ENCODE results near the gene TMEM117. TPM values are rescaled to one million over a fixed set of nuclear protein-coding genes. Genes with fewer than 3 reads are reported as not detected.

The TMEM117 gene
- total and polyA plus RNA-seq, 10 of the 15 experiments (the other 5 are each of a cell fraction or from before 2014, with no cell fraction given): 3.1 to 8.2 (median 6.1) TPM

GRCh38 chr12:43951286-43951685 lies 115.4 kb downstream of the TMEM117 start:
- Histone ChIP-seq H3K79me2 (ENCODE audit: control insufficient read depth, insufficient read depth, low read length) (no peaks in the 10 kb centered on the region), H3K4me3 (no peak overlapping the region), H3K4me1 (ENCODE audit: control insufficient read depth, insufficient read depth, low read length) (no peaks in the 10 kb centered on the region), H4K20me1 (ENCODE audit: control insufficient read depth, insufficient read depth) (no peaks in the 10 kb centered on the region), H3K9me3 (replicated peaks; ENCODE audit: control insufficient read depth, insufficient read depth, low read length) (no peaks in the 10 kb centered on the region), H3K27ac (ENCODE audit: control insufficient read depth, insufficient read depth) (no peak overlapping the region), H3K27me3 (replicated peaks in 1 of 2; ENCODE audit: control insufficient read depth in 2 of 2, insufficient read depth in 2 of 2, low read length in 1 of 2) (no peaks in the 10 kb centered on the region), H3K36me3 (ENCODE audit: control insufficient read depth in 2 of 2, insufficient read depth in 2 of 2, low read length in 1 of 2) (peaks cover 0 to 2% of the 10 kb centered on the region in 2 experiments; a peak in 1 of 4 replicates), H3K4me2 (ENCODE audit: control insufficient read depth, insufficient read depth) (no peak overlapping the region), H2AFZ (ENCODE audit: control insufficient read depth, low read depth, low read length) (no peak overlapping the region), H3K9ac (ENCODE audit: control insufficient read depth, insufficient read depth, low read length) (no peak overlapping the region)
- DNase-seq (ENCODE audit: low read depth, low spot score) (no peak), ATAC-seq (no peak), FAIRE-seq (no peak)
- ChIA-PET RAD21 (ENCODE audit: unreplicated experiment) (no interaction called here), POLR2A (no interaction called here), SMC1A (ENCODE audit: uncharacterized antibody, unreplicated experiment) (interaction anchor here (0.6 to 1.2 kb wide), 2 partner anchors 855 to 980 kb away, joined by 3 read pairs; no protein-coding TSS in a partner anchor), CTCF (interaction anchor here (1.5 kb wide), 1 partner anchor 997 kb away, joined by 5 read pairs; no protein-coding TSS in a partner anchor)
- WGBS (ENCODE audit: insufficient coverage, insufficient replicate concordance, low lambda C conversion rate, missing lambda C conversion rate): 100% methylated on average over 6 of the region's 6 CpGs
- in situ Hi-C loops (cut with MboI) (loop anchor here (10.0 kb wide), 1 partner anchor 974 kb away; no protein-coding TSS in a partner anchor), intact Hi-C loops (cut with micrococcal nuclease; ENCODE audit: unreplicated experiment) (no loop called here)
- no TSS peak for BruUV-seq (replicated peaks)
- no peak for TF ChIP-seq RFX5 (IDR thresholded peaks at IDR 0.05; ENCODE audit: low read depth, low read length)
- no peak for TF ChIP-seq HDGF (IDR thresholded peaks at IDR 0.05)
- TF ChIP-seq SUPT20H (IDR thresholded peaks at IDR 0.05; ENCODE audit: borderline replicate concordance, control insufficient read depth, low read depth, low read length): no peak
- TF ChIP-seq, protein P1, sequence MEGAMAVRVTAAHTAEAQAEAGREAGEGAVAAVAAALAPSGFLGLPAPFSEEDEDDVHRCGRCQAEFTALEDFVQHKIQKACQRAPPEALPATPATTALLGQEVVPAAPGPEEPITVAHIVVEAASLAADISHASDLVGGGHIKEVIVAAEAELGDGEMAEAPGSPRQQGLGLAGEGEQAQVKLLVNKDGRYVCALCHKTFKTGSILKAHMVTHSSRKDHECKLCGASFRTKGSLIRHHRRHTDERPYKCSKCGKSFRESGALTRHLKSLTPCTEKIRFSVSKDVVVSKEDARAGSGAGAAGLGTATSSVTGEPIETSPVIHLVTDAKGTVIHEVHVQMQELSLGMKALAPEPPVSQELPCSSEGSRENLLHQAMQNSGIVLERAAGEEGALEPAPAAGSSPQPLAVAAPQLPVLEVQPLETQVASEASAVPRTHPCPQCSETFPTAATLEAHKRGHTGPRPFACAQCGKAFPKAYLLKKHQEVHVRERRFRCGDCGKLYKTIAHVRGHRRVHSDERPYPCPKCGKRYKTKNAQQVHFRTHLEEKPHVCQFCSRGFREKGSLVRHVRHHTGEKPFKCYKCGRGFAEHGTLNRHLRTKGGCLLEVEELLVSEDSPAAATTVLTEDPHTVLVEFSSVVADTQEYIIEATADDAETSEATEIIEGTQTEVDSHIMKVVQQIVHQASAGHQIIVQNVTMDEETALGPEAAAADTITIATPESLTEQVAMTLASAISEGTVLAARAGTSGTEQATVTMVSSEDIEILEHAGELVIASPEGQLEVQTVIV (IDR thresholded peaks at IDR 0.05; ENCODE audit: borderline replicate concordance, partially characterized antibody): no peak
- no peak for TF ChIP-seq STAT3 (IDR thresholded peaks at IDR 0.05; ENCODE audit: low read depth, low read length)
- TF ChIP-seq POLR2AphosphoS2 (IDR thresholded peaks at IDR 0.05; ENCODE audit: low read depth, low read length): no peak
- no peak for TF ChIP-seq TARDBP (IDR thresholded peaks at IDR 0.05; ENCODE audit: borderline replicate concordance)
- TF ChIP-seq CBX3 (IDR thresholded peaks at IDR 0.05; ENCODE audit: borderline replicate concordance, low read depth): no peak
- no peak for TF ChIP-seq JUND (IDR thresholded peaks at IDR 0.05; ENCODE audit: low read depth, low read length)
- TF ChIP-seq RCOR1 (conservative IDR thresholded peaks at IDR 0.05; ENCODE audit: low read depth, low read length): no peak
- TF ChIP-seq MTA3 (IDR thresholded peaks at IDR 0.05; ENCODE audit: borderline replicate concordance, low read length): no peak
- TF ChIP-seq, protein P2, sequence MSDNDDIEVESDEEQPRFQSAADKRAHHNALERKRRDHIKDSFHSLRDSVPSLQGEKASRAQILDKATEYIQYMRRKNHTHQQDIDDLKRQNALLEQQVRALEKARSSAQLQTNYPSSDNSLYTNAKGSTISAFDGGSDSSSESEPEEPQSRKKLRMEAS (IDR thresholded peaks at IDR 0.05; ENCODE audit: low read depth, low read length): no peak
- TF ChIP-seq, protein P3, sequence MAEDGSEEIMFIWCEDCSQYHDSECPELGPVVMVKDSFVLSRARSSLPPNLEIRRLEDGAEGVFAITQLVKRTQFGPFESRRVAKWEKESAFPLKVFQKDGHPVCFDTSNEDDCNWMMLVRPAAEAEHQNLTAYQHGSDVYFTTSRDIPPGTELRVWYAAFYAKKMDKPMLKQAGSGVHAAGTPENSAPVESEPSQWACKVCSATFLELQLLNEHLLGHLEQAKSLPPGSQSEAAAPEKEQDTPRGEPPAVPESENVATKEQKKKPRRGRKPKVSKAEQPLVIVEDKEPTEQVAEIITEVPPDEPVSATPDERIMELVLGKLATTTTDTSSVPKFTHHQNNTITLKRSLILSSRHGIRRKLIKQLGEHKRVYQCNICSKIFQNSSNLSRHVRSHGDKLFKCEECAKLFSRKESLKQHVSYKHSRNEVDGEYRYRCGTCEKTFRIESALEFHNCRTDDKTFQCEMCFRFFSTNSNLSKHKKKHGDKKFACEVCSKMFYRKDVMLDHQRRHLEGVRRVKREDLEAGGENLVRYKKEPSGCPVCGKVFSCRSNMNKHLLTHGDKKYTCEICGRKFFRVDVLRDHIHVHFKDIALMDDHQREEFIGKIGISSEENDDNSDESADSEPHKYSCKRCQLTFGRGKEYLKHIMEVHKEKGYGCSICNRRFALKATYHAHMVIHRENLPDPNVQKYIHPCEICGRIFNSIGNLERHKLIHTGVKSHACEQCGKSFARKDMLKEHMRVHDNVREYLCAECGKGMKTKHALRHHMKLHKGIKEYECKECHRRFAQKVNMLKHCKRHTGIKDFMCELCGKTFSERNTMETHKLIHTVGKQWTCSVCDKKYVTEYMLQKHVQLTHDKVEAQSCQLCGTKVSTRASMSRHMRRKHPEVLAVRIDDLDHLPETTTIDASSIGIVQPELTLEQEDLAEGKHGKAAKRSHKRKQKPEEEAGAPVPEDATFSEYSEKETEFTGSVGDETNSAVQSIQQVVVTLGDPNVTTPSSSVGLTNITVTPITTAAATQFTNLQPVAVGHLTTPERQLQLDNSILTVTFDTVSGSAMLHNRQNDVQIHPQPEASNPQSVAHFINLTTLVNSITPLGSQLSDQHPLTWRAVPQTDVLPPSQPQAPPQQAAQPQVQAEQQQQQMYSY (CRISPR knock-in tag; IDR thresholded peaks at IDR 0.05): no peak
- TF ChIP-seq, protein P4, sequence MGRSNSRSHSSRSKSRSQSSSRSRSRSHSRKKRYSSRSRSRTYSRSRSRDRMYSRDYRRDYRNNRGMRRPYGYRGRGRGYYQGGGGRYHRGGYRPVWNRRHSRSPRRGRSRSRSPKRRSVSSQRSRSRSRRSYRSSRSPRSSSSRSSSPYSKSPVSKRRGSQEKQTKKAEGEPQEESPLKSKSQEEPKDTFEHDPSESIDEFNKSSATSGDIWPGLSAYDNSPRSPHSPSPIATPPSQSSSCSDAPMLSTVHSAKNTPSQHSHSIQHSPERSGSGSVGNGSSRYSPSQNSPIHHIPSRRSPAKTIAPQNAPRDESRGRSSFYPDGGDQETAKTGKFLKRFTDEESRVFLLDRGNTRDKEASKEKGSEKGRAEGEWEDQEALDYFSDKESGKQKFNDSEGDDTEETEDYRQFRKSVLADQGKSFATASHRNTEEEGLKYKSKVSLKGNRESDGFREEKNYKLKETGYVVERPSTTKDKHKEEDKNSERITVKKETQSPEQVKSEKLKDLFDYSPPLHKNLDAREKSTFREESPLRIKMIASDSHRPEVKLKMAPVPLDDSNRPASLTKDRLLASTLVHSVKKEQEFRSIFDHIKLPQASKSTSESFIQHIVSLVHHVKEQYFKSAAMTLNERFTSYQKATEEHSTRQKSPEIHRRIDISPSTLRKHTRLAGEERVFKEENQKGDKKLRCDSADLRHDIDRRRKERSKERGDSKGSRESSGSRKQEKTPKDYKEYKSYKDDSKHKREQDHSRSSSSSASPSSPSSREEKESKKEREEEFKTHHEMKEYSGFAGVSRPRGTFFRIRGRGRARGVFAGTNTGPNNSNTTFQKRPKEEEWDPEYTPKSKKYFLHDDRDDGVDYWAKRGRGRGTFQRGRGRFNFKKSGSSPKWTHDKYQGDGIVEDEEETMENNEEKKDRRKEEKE (IDR thresholded peaks at IDR 0.05): no peak
- no peak for TF ChIP-seq MEF2A (IDR thresholded peaks at IDR 0.05; ENCODE audit: insufficient read depth, low read depth, low read length)
